TTC549 (cell line): ENCODE data around the gene PIEZO1.

Experiments used
- FAIRE-seq: peaks from 2 replicates; lab custom pipeline; 2012; peaks lifted over from hg19 to GRCh38; lab: Jason Lieb, UNC

The PIEZO1 gene

GRCh38 chr16:88700636-88701482 lies 84.2 kb downstream of the PIEZO1 start:
- FAIRE-seq: no peak

- no peak for FAIRE-seq
Measured at GRCh38 chr16:88700322-88700635, 84.7 kb downstream of the PIEZO1 start.

- FAIRE-seq: no peak
Measured at GRCh38 chr16:88699180-88699579, 85.8 kb downstream of the PIEZO1 start.

DNA sequence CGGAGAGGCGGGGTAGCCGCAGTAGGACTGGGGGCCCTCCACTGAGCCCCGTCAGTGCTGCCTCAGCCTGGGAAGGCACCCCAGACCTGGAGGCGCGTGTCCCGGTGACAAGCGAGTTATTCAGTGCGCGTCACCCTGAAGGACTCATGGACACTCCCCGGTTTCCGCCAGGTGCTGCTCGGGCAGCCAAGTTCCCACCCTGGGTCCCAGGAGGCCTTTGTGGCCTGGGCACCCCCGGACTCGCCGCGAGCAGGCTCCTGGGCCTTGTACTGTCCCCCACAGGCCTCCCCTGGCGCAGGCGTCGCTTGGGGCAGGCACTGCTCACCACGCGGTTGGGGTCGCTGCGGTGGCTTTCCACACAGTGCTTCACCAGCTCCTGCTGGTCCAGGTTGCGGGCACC lies 86.4 kb downstream of the PIEZO1 start:
- no peak for FAIRE-seq

DNA sequence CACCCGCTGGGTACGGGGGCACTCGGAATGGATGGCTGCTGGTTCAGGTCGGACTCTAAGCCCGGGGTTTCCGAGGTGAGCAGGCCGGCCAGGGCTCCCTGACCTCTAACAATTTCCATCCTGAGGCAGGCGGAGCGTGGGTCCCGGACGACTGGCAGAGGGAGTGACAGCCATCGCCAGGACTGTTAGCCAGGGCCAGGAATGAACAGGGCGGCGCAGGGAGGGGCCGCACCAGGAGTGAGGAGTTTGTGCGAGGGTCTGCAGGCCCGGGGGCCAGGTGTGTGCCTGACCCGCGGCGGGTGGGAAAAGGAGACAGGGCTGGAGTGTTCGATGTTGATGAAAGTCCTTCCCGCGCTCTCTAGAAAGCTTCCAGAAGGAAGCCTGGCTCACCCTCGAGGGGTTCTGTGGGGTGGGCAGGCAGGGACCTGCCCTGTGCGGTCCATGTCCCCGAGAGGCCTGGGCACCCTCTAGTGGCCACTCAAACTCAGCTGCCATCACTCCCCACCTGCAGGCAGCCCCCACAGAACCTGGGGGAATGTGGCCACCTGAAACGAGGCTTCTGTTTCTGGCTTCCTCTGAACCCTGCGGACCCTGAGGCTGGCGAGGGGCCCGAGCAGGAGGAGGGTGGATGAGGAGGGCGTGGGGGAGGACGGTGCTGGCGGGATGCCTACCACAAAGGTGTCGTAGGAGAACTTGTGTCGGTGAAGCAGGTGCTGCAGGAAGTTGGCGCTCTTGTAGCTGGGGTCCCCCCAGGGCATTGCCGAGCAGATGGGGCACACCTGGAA lies 87.0 kb downstream of the PIEZO1 start:
- FAIRE-seq: no peak

- FAIRE-seq: no peak
Measured at GRCh38 chr16:88697116-88697830, 87.7 kb downstream of the PIEZO1 start.

DNA sequence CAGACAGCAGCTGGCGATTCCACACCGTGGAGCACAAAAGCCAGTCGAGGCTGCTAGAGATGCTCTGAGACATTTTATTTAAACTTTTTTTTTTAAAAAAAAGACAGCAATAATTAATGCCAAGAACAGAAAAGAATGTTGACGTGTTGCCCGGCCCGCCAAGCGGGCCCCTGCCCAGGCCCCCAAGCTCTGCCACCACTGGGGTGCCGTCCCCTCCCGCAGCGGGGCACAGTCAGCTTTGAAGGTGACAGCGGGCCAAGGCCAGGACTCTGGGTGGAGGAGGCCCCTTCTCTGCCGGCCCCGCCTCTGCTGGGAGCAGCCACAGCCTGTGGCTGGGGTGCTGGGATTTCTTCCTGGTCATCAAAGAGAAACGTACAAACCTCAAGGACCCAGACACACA lies 88.6 kb downstream of the PIEZO1 start:
- FAIRE-seq: no peak

DNA sequence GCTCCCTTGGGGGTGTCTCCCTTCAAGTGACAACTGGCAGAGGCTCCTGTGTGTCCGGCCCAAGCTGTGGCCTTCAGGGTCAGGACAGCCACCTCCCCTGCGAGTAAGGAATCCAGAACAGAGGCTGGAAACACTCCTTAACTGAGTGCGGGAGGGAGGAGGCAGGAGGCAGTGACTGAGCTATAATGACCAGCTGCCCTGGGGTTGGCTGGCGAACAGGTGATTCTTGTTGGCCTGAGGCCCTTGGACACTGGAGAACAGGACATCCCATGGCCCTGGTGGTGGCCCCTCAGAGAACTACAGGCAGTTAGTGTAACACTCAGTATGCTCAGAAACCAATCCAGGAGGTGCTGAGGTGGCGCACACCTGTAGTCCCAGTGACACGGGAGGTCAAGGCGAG lies 89.3 kb downstream of the PIEZO1 start:
- FAIRE-seq: no peak

DNA sequence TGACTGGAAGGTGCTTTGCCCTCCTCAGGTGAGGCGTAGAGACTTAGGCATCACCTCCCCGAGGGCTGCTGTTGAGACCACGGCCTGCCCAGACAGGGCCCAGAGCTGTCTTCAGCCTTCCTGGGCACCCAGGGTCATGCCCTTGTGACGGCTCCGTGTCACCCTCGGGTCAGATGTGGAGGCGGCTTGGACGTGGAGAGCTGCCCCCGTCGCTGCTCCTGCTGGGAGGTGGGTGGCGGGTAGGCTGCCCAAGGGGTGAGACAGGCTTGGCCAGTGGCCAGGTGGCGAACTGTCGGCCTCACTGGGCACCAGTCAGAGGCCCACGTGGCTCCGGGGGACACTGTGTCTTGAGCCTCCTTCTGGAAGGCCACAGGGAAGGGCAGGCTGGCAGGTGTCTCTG lies 89.8 kb downstream of the PIEZO1 start:
- no peak for FAIRE-seq

- FAIRE-seq: no peak
Measured at GRCh38 chr16:88694221-88695087, 90.6 kb downstream of the PIEZO1 start.

DNA sequence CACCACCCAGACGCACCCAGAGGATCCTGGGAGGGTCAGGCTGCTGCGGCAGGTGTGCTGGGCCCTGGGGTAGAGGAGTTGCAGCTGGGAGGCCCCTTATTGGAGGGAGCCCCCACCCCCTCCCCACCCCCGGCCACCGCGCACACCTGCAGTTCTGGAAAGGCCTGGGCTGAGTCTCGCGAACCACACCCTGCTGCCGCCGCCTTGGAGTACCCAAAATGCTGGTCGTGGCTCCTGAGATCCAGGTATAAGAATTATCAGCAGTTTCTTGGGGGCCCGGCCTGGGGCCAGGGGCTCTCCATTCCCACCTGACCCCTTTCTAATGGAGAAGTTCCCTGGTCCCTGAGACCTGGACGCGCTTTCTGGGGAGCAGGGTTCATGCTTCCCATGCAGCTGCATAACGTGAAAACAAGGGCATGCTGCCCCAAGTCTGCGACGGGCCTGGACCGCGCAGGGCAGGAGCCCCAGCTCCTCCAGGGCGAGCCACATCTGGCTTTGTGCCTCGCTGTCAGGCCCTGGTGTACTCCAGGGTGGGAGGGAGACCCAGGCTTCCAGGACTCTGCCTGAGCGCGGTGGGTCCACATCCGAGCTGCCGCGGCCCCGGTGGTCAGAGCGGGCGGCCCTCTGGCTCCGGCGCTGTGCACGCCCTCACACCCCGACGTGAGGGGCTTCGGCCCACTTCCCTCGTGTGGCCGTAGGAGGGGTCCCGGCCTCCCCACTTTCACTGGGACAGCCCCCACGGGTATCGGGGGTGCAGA lies 91.4 kb downstream of the PIEZO1 start:
- no peak for FAIRE-seq

GRCh38 chr16:88692861-88693260 lies 92.2 kb downstream of the PIEZO1 start:
- FAIRE-seq: no peak

GRCh38 chr16:88691924-88692560 lies 93.0 kb downstream of the PIEZO1 start:
- no peak for FAIRE-seq

DNA sequence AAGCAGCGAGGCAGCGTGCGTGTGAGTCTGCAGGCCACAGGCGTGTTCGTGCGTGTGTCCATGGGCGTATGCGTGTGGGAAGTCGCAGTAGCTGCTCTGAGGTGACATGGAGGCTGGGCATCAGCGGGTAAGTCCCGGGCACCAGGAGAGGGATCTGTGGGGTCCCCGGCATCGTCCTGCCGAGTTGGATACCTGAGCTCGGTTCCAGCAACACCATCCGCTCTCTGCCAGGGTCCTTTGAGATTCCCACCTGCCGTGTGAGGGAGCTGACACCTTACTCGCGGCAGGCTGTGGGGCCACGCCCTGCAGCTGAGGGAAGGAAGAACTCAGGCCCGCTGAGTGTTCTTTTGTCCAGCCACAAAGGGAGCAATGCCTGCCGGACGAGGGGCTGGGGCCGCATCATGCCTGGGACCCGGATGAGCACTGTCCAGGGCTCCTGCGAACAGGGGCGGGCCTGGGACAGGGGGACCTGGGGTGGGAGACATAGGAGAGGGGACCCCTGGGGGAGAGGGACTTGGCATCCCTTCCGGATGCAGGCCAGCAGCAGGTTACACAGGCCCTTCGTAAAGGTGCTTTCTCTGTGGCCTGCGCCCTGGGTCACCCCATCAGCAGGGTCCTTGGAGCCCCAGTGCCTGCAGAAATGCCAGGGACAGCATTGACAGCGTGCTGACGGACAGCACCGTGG lies 93.7 kb downstream of the PIEZO1 start:
- FAIRE-seq: no peak

- no peak for FAIRE-seq
Measured at GRCh38 chr16:88690341-88691128, 94.5 kb downstream of the PIEZO1 start.

GRCh38 chr16:88688013-88688778 lies 96.8 kb downstream of the PIEZO1 start:
- no peak for FAIRE-seq

DNA sequence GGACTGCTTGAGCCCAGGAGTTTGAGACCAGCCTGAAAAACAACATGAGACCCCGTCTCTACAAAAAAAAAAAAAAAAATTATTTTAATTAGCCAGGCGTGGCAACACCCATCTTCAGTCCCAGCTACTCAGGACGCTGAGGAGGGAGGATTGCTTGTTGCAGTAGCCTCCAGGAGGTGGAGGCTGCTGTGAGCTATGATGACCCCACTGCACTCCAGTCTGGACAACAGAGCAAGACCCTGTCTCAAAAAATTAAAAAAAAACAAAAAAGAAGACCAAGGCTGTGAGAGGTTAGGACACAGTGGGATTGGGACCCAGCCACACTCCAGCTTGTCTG lies 97.4 kb downstream of the PIEZO1 start:
- FAIRE-seq: no peak

GRCh38 chr16:88687254-88687576 lies 97.8 kb downstream of the PIEZO1 start:
- FAIRE-seq: no peak
